Vagina (tissue), 2 donors: ENCODE measurements around the gene AMOTL1. TPM values are rescaled to one million over a fixed set of nuclear protein-coding genes. Genes with fewer than 3 reads are reported as not detected.

Source experiments
- DNase-seq, 2 donors: peaks; one replicate each; pipeline ENCODE4 v3.0.0-alpha.2; 2017; ENCODE audit errors: extremely low spot score in 2 of 2
- H3K27ac ChIP-seq: fragments of 200-600 bp; sonication (generic); one replicate; pipeline ENCODE4 v1.5.1; 2019
- H3K27me3 ChIP-seq: fragments of 200-600 bp; sonication (generic); one replicate; pipeline ENCODE4 v1.5.1; 2019
- H3K36me3 ChIP-seq, 2 donors: fragments of 200-600 bp; sonication (generic); one replicate each; pipeline ENCODE4 v1.5.1; 2017 to 2019
- H3K4me1 ChIP-seq: fragments of 200-600 bp; sonication (generic); one replicate; pipeline ENCODE4 v1.5.1; 2019
- H3K4me3 ChIP-seq, 2 donors: fragments of 200-600 bp; sonication (generic); 1 replicate in 1 of 2; 2 replicates in 1 of 2; pipeline ENCODE4 v1.5.1; 2016 to 2019
- H3K9me3 ChIP-seq: fragments of 200-600 bp; sonication (generic); one replicate; pipeline ENCODE4 v1.5.1; 2019
- CTCF ChIP-seq, 3 experiments: fragments of 450-650 bp in 2 of 3; fragments of 200-600 bp in 1 of 3; sonication (generic) in 1 of 3; IDR thresholded peaks; one replicate each; pipeline ENCODE4 v1.5.1; 2017 to 2019; ENCODE audit warnings: antibody characterized with exemption in 3 of 3, mild to moderate bottlenecking in 2 of 3, moderate library complexity in 2 of 3
- POLR2A ChIP-seq, 2 donors: fragments of 450-650 bp; IDR thresholded peaks; one replicate each; pipeline ENCODE4 v1.6.1; 2017; ENCODE audit warnings: antibody characterized with exemption in 2 of 2, mild to moderate bottlenecking in 2 of 2, moderate library complexity in 2 of 2
- POLR2AphosphoS5 ChIP-seq, 2 donors: sonication (generic); formaldehyde crosslinking; IDR thresholded peaks; one replicate each; pipeline ENCODE4 v1.9.0; 2017; ENCODE audit warnings: antibody characterized with exemption in 2 of 2, mild to moderate bottlenecking in 2 of 2, low read depth in 1 of 2; ENCODE audit not compliant: insufficient read depth in 1 of 2
- intact Hi-C: fragments of 100-400 bp; cut with DNase I; formaldehyde crosslinking; loops from one replicate; pipeline ENCODE4 v1.15.1; 2023
- total RNA-seq: library from RNA; depleted of rRNA; stranded (reverse); fragments of >200 nt; gene quantifications from one replicate; pipeline ENCODE4 v1.2.3, GENCODE V29; 2016

Gene AMOTL1
- total RNA-seq, 1 donor from 2014 or later = 45.7 TPM

- Histone ChIP-seq H3K9me3 (no peaks in the 10 kb centered on the region), H3K4me3 (no peak overlapping the region), H3K4me1 (peaks cover 11% of the 10 kb centered on the region), H3K27ac (no peak overlapping the region), H3K27me3 (no peaks in the 10 kb centered on the region), H3K36me3 (peaks cover 0 to 54% of the 10 kb centered on the region in 2 donors)
- intact Hi-C loops = no loop called here
- TF ChIP-seq POLR2AphosphoS5 (IDR thresholded peaks at IDR 0.05; ENCODE audit: insufficient read depth in 1 of 2, low read depth in 1 of 2) (no peak), CTCF (IDR thresholded peaks at IDR 0.05) (no peak), POLR2A (IDR thresholded peaks at IDR 0.05) (no peak)
- DNase-seq = no peak
Measured at GRCh38 chr11:94832604-94833235, 64.6 kb downstream of the AMOTL1 start.

GRCh38 chr11:94834911-94835593 is 66.9 kb downstream of the AMOTL1 start:
- intact Hi-C loops = no loop called here
- TF ChIP-seq POLR2AphosphoS5 (IDR thresholded peaks at IDR 0.05; ENCODE audit: insufficient read depth in 1 of 2, low read depth in 1 of 2) (no peak), CTCF (IDR thresholded peaks at IDR 0.05) (no peak), POLR2A (IDR thresholded peaks at IDR 0.05) (no peak)
- Histone ChIP-seq H3K4me1 (peaks cover 27% of the 10 kb centered on the region), H3K4me3 (no peak overlapping the region), H3K27ac (no peak overlapping the region), H3K36me3 (peaks cover 0 to 34% of the 10 kb centered on the region in 2 donors), H3K27me3 (no peaks in the 10 kb centered on the region), H3K9me3 (no peaks in the 10 kb centered on the region)
- no peak for DNase-seq

- peaks cover 0 to 30% of the 10 kb centered on the region in 2 donors for H3K36me3 ChIP-seq
- no peak overlapping the region for H3K4me3 ChIP-seq
- H3K4me1 ChIP-seq = peaks cover 27% of the 10 kb centered on the region
- DNase-seq = no peak
- intact Hi-C loops = no loop called here
- TF ChIP-seq POLR2A (IDR thresholded peaks at IDR 0.05) (no peak), POLR2AphosphoS5 (IDR thresholded peaks at IDR 0.05; ENCODE audit: insufficient read depth in 1 of 2, low read depth in 1 of 2) (no peak), CTCF (IDR thresholded peaks at IDR 0.05) (no peak)
- no peaks in the 10 kb centered on the region for H3K27me3 ChIP-seq
- H3K27ac ChIP-seq = no peak overlapping the region
- H3K9me3 ChIP-seq = no peaks in the 10 kb centered on the region
Measured at GRCh38 chr11:94835594-94835927, 67.4 kb downstream of the AMOTL1 start.

- DNase-seq = no peak
- no peak overlapping the region for H3K27ac ChIP-seq
- H3K27me3 ChIP-seq = no peaks in the 10 kb centered on the region
- H3K36me3 ChIP-seq = peaks cover 0 to 13% of the 10 kb centered on the region in 2 donors
- peaks cover 27% of the 10 kb centered on the region for H3K4me1 ChIP-seq
- TF ChIP-seq CTCF (IDR thresholded peaks at IDR 0.05) (peak in 1 of 3 experiments; percentile 2), POLR2AphosphoS5 (IDR thresholded peaks at IDR 0.05; ENCODE audit: insufficient read depth in 1 of 2, low read depth in 1 of 2) (no peak)
- no peak overlapping the region for H3K4me3 ChIP-seq
- intact Hi-C loops = no loop called here
- H3K9me3 ChIP-seq = no peaks in the 10 kb centered on the region
Measured at GRCh38 chr11:94837317-94837716, 69.2 kb downstream of the AMOTL1 start.
